KMS-11 (cell line): ENCODE results near the gene SSTR3.

ENCODE experiments used
- H2AFZ ChIP-seq: fragments of 200-600 bp; sonication (generic); 2 replicates; pipeline ENCODE4 v1.6.1; 2016; ENCODE audit warnings: antibody characterized with exemption, mixed run types, low read depth
- H3K27ac ChIP-seq: fragments of 200-600 bp; sonication (generic); 2 replicates; pipeline ENCODE4 v1.6.1; 2016; ENCODE audit warnings: mild to moderate bottlenecking, mixed run types
- H3K27me3 ChIP-seq: fragments of 200-600 bp; sonication (generic); 2 replicates; pipeline ENCODE4 v1.6.1; 2017; ENCODE audit warnings: mild to moderate bottlenecking, low read depth, mixed run types, moderate library complexity; ENCODE audit not compliant: insufficient read depth
- H3K36me3 ChIP-seq: fragments of 200-600 bp; sonication (generic); 2 replicates; pipeline ENCODE4 v1.6.1; 2017; ENCODE audit warnings: mild to moderate bottlenecking, mixed run types; ENCODE audit not compliant: insufficient read depth
- H3K4me1 ChIP-seq: fragments of 200-600 bp; sonication (generic); 2 replicates; pipeline ENCODE4 v1.6.1; 2016; ENCODE audit warnings: mild to moderate bottlenecking, low read depth, mixed run types; ENCODE audit not compliant: poor library complexity, severe bottlenecking
- H3K4me2 ChIP-seq: fragments of 200-600 bp; sonication (generic); 2 replicates; pipeline ENCODE4 v1.7.0; 2016; ENCODE audit warnings: mild to moderate bottlenecking, mixed run types
- H3K4me3 ChIP-seq: fragments of 200-600 bp; sonication (generic); IDR thresholded peaks from 2 replicates; pipeline ENCODE4 v1.6.1; 2017; ENCODE audit warnings: low read depth, low read length, mixed read lengths; ENCODE audit not compliant: insufficient read depth
- H3K79me2 ChIP-seq: fragments of 200-600 bp; sonication (generic); 2 replicates; pipeline ENCODE4 v1.6.1; 2016; ENCODE audit warnings: low read depth, mixed run types; ENCODE audit not compliant: insufficient read depth
- H3K9ac ChIP-seq: fragments of 200-600 bp; sonication (generic); 2 replicates; pipeline ENCODE4 v1.6.1; 2016; ENCODE audit warnings: mild to moderate bottlenecking, mixed run types
- H4K20me1 ChIP-seq: fragments of 200-600 bp; sonication (generic); 2 replicates; pipeline ENCODE4 v1.6.1; 2016; ENCODE audit warnings: mild to moderate bottlenecking, mixed run types; ENCODE audit not compliant: insufficient read depth
- CTCF ChIP-seq: fragments of 200-600 bp; sonication (generic); conservative IDR thresholded peaks from 2 replicates; pipeline ENCODE4 v1.6.1; 2017; ENCODE audit warnings: low read depth, mild to moderate bottlenecking, antibody characterized with exemption, low read length, moderate library complexity, mixed read lengths

The SSTR3 gene

GRCh38 chr22:37155971-37156370 is 56.3 kb downstream of the SSTR3 start:
- Histone ChIP-seq H2AFZ (no peak overlapping the region), H3K27me3 (no peaks in the 10 kb centered on the region), H3K9ac (no peak overlapping the region), H3K36me3 (no peaks in the 10 kb centered on the region), H4K20me1 (no peaks in the 10 kb centered on the region), H3K79me2 (no peaks in the 10 kb centered on the region), H3K4me1 (peaks cover 2% of the 10 kb centered on the region), H3K4me3 (no peak overlapping the region), H3K4me2 (no peak overlapping the region), H3K27ac (no peak overlapping the region)
- no peak for TF ChIP-seq CTCF

- TF ChIP-seq CTCF: no peak
- Histone ChIP-seq H3K27ac (no peak overlapping the region), H3K27me3 (no peaks in the 10 kb centered on the region), H3K9ac (no peak overlapping the region), H3K4me2 (no peak overlapping the region), H4K20me1 (no peaks in the 10 kb centered on the region), H2AFZ (no peak overlapping the region), H3K4me1 (no peaks in the 10 kb centered on the region), H3K4me3 (no peak overlapping the region), H3K36me3 (no peaks in the 10 kb centered on the region), H3K79me2 (no peaks in the 10 kb centered on the region)
Measured at GRCh38 chr22:37154925-37155712, 57.2 kb downstream of the SSTR3 start.
